Ovary (tissue), 9 donors: ENCODE measurements around the gene YIPF2. TPM values are rescaled to one million over a fixed set of nuclear protein-coding genes. Genes with fewer than 3 reads are reported as not detected.

Experiments used
- DNase-seq, 5 donors: peaks; one replicate each; pipeline ENCODE4 v3.0.0-alpha.2; 2019 to 2020
- H3K27ac ChIP-seq, 2 donors: fragments of 200-600 bp; one replicate each; pipeline versions ENCODE4 v1.5.1 to v1.8.0; 2019 to 2022
- H3K27me3 ChIP-seq: fragments of 200-600 bp; one replicate; pipeline ENCODE4 v1.8.0; 2022
- H3K36me3 ChIP-seq: fragments of 200-600 bp; sonication (generic); one replicate; pipeline ENCODE4 v1.5.1; 2019
- H3K4me1 ChIP-seq: one replicate; pipeline ENCODE4 v1.8.1; 2013; ENCODE audit warnings: mild to moderate bottlenecking, moderate library complexity; ENCODE audit not compliant: insufficient read depth
- H3K4me3 ChIP-seq: fragments of 200-600 bp; sonication (generic); one replicate; pipeline ENCODE4 v1.5.1; 2017
- H3K9me3 ChIP-seq, 2 donors: fragments of 200-600 bp in 1 of 2; sonication (generic) in 1 of 2; one replicate each; pipeline versions ENCODE4 v1.5.1 to v1.8.1; 2013 to 2019; ENCODE audit warnings: mild to moderate bottlenecking in 1 of 2, moderate library complexity in 1 of 2
- EP300 ChIP-seq: sonication (generic); formaldehyde crosslinking; IDR thresholded peaks from one replicate; pipeline ENCODE4 v1.6.1; 2017; ENCODE audit warnings: antibody characterized with exemption
- POLR2A ChIP-seq: fragments of 450-650 bp; IDR thresholded peaks from one replicate; pipeline ENCODE4 v1.6.1; 2017; ENCODE audit warnings: antibody characterized with exemption, mild to moderate bottlenecking, moderate library complexity
- WGBS, 3 donors: extraction: QIAGEN DNeasy Blood & Tissue Kit in 1 of 3; methylation state at CpG; one replicate each; pipeline versions ENCODE4 v1.1.5 to v1.1.7; 2013 to 2017; 5-methylcytosine and 5-hydroxymethylcytosine counted together
- intact Hi-C, 4 donors: fragments of 100-400 bp; cut with DNase I; formaldehyde crosslinking; loops; one replicate each; pipeline versions ENCODE4 v1.11.0 to v1.15.1; 2022 to 2023
- polyA plus RNA-seq, 2 donors: library from polyadenylated mRNA; stranded (reverse); fragments of 200-250 nt in 1 of 2; fragments of 350-450 nt in 1 of 2; fragmentation: Illumina TruSeq in 1 of 2; extraction: RNeasy Lipid Tissue Mini Kit (QIAGEN cat#74804) in 1 of 2; gene quantifications; one replicate each; pipeline ENCODE4 v1.2.3, GENCODE V29; 2013 to 2014
- total RNA-seq, 7 donors: library from RNA; depleted of rRNA in 2 of 7; stranded (reverse); fragments of >200 nt in 2 of 7; fragmentation: NEBNext Ultra II Directional in 3 of 7; extraction: Animal tissue kit (Norgen Biotek cat#: 25700) in 3 of 7; gene quantifications; one replicate each; pipeline versions ENCODE4 v1.1.0 to v1.2.4, GENCODE V29; 2016 to 2023
- TF ChIP-seq, protein P1 (sequence below), 3 donors: fragments of 450-650 bp in 2 of 3; fragments of 200-600 bp in 1 of 3; IDR thresholded peaks; one replicate each; pipeline versions ENCODE4 v1.5.1 to v1.8.0; 2016 to 2022; ENCODE audit warnings: antibody characterized with exemption in 3 of 3, mild to moderate bottlenecking in 1 of 3
- donor health status: DM: no; HTN: no; CAD: no; lungs with moderate emphysema.
- donor health status: DM: no; HTN: no; CAD: no.
- donor health status: Bipolar disorder and iron deficiency.
- donor health status: DM: yes; HTN: yes; CAD: no.
- donor health status: DM: no; HTN: no; CAD: no.
- donor health status: DM: yes; HTN: yes; CAD: no.

YIPF2 gene
- total and polyA plus RNA-seq, 9 donors: 10.3 to 66.4 (median 45.7) TPM

GRCh38 chr19:10908380-10908960, 20.0 kb downstream of the YIPF2 start:
- Histone ChIP-seq H3K4me3 (no peak overlapping the region), H3K36me3 (no peaks in the 10 kb centered on the region), H3K27ac (no peak overlapping the region), H3K9me3 (no peaks in the 10 kb centered on the region), H3K4me1 (no peaks in the 10 kb centered on the region), H3K27me3 (no peaks in the 10 kb centered on the region)
- 91% methylated on average over 17 of the region's 17 CpGs for WGBS, 3 donors
- intact Hi-C loops: no loop called here
- TF ChIP-seq, protein P1, sequence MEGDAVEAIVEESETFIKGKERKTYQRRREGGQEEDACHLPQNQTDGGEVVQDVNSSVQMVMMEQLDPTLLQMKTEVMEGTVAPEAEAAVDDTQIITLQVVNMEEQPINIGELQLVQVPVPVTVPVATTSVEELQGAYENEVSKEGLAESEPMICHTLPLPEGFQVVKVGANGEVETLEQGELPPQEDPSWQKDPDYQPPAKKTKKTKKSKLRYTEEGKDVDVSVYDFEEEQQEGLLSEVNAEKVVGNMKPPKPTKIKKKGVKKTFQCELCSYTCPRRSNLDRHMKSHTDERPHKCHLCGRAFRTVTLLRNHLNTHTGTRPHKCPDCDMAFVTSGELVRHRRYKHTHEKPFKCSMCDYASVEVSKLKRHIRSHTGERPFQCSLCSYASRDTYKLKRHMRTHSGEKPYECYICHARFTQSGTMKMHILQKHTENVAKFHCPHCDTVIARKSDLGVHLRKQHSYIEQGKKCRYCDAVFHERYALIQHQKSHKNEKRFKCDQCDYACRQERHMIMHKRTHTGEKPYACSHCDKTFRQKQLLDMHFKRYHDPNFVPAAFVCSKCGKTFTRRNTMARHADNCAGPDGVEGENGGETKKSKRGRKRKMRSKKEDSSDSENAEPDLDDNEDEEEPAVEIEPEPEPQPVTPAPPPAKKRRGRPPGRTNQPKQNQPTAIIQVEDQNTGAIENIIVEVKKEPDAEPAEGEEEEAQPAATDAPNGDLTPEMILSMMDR (IDR thresholded peaks at IDR 0.05): no peak
- no peak for TF ChIP-seq POLR2A
- TF ChIP-seq EP300: no peak
- DNase-seq: no peak

GRCh38 chr19:10907925-10908324, 20.5 kb downstream of the YIPF2 start:
- no peak for DNase-seq
- 83 to 90% (median 84%) methylated on average over 14 of the region's 14 CpGs for WGBS, 3 donors
- Histone ChIP-seq H3K36me3 (no peaks in the 10 kb centered on the region), H3K9me3 (no peaks in the 10 kb centered on the region), H3K4me1 (no peaks in the 10 kb centered on the region), H3K27ac (no peak overlapping the region), H3K27me3 (no peaks in the 10 kb centered on the region), H3K4me3 (no peak overlapping the region)
- no peak for TF ChIP-seq EP300
- TF ChIP-seq, protein P1 (IDR thresholded peaks at IDR 0.05): no peak
- TF ChIP-seq POLR2A: no peak
- intact Hi-C loops: no loop called here

DNA sequence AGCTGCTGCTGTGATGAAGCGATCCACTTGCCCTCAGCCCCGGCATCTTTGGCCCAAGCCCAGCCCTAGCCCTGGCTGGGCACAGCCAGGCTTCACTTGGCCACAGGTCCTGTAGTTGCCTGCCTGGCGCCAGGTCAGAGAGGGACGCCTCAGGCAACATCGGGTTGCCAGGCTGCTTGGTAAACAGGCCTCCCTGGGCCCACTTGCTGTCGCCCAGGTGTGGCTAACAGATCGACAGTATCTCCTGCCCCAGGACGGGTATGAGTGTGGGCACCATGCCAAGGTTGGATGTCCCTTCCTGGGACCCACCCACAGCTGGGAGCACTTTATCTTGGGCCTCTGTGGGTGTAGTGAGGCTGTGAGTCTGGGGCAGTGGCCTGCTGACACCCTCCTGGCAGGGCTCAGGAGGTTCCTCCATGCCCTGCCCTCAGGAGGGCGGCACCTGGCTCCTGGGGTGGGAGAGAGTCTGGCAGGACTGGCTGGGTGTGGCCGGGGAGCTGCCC, 29.2 kb downstream of the YIPF2 start:
- no peak overlapping the region for H3K4me3 ChIP-seq
- H3K36me3 ChIP-seq: no peaks in the 10 kb centered on the region
- H3K4me1 ChIP-seq: peaks cover 9% of the 10 kb centered on the region
- no peak overlapping the region for H3K27ac ChIP-seq
- intact Hi-C loops: no loop called here
- WGBS, 3 donors: 70 to 82% (median 78%) methylated on average over 10 of the region's 10 CpGs
- no peaks in the 10 kb centered on the region for H3K27me3 ChIP-seq
- TF ChIP-seq, protein P1 (IDR thresholded peaks at IDR 0.05): no peak
- TF ChIP-seq EP300 (no peak), POLR2A (no peak)
- DNase-seq: no peak
- no peaks in the 10 kb centered on the region for H3K9me3 ChIP-seq

DNA sequence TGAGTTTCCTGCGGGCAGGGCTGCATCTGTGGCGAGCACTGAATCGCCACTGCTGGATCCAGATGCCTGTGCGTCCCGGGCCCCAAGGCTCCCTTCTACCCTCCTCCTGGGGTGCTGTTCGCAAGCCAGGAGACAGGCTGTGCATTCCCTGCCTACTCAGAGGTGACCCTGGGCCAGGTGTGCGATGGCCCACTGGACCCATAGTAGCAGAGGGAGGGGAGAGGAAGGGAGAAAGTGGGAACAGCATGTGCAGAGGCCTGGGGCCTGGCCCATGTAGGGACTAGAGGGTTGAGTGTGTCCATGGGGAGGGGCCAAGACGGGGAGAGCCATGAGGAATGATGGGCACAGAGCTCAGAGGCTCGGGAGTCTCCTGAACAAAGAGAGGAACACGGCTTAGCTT, 29.8 kb downstream of the YIPF2 start:
- no peaks in the 10 kb centered on the region for H3K36me3 ChIP-seq
- 68 to 69% (median 68%) methylated on average over 10 of the region's 10 CpGs for WGBS, 3 donors
- no peaks in the 10 kb centered on the region for H3K27me3 ChIP-seq
- peaks cover 14% of the 10 kb centered on the region for H3K4me1 ChIP-seq
- H3K9me3 ChIP-seq: no peaks in the 10 kb centered on the region
- H3K27ac ChIP-seq: no peak overlapping the region
- TF ChIP-seq POLR2A (no peak), EP300 (no peak)
- TF ChIP-seq, protein P1 (IDR thresholded peaks at IDR 0.05): no peak
- no peak overlapping the region for H3K4me3 ChIP-seq
- intact Hi-C loops: no loop called here
- no peak for DNase-seq
